Stimulated activated CD8-positive, alpha-beta memory T cell treated with anti-CD3 and anti-CD28 coated beads, Interleukin-2, amount 100 ng/mL, for 48 hours (primary cell): Measurements from ENCODE around the gene SLC26A9.
"Not testable (repeated sequence)": the region's sequence is repeated elsewhere in the genome, so short reads cannot be mapped to it uniquely, and the experiment has no call there.

Source experiments
- DNase-seq, 2 donors: peaks; one replicate each; pipeline ENCODE4 v3.0.0-alpha.2; 2020; ENCODE audit warnings: low read depth in 2 of 2

The SLC26A9 gene

DNA sequence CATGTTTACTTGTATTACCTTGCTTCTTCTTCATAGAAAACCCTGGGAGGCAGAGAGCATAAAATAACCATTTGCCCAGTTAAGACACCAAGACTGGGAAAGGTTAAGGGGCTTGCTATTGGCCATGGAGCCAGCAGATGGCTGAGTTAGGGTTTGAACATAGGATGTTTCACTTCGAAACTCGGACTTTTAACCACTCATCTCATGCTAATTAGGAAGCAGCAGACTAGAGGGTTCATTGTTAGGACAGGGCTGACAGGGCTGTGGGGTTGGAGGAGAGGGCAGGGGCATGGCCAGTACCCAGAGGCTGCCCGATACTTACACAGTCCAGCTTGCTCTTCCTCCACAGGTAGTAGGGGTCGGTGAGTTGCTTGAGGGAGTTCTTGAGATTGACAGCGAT lies 17.0 kb downstream of the SLC26A9 start:
- DNase-seq: no peak

DNA sequence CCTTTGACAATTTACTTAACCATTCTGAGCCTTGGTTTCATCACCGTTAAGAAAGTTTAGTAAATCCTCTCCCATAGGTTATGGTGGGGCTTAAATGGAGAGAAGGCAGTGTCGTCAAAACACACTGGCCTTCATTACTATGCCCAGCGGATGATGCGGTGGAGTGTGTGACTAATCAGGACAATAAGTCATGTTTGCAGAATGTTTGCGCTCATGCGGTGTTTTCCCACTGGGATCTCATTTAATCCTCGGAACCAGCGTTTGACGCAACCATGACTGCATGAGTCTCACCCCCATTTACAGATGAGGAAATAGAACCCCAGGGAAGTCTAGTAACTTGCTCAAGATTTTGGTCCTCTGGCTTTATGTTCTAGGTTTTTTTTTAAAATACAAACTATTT lies 17.5 kb downstream of the SLC26A9 start:
- no peak for DNase-seq

DNA sequence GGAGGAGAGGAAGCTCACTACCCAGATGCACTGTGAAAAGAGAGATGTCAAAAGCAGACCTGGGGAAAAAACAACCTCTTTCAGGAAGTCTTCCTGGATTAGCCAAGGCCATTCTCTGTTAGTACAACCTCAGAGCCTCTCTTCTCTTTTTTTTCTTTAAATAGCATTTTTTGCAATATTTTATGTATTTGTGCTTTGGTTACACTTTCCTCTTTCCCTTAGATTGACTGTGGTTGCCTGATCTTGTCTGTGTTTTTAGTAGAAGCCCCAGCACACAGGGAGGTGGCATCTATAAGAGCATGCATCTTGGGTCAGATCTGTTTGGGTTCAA lies 18.8 kb downstream of the SLC26A9 start:
- DNase-seq: no peak

GRCh38 chr1:205923651-205924459 lies 19.4 kb downstream of the SLC26A9 start:
- DNase-seq: no peak

DNA sequence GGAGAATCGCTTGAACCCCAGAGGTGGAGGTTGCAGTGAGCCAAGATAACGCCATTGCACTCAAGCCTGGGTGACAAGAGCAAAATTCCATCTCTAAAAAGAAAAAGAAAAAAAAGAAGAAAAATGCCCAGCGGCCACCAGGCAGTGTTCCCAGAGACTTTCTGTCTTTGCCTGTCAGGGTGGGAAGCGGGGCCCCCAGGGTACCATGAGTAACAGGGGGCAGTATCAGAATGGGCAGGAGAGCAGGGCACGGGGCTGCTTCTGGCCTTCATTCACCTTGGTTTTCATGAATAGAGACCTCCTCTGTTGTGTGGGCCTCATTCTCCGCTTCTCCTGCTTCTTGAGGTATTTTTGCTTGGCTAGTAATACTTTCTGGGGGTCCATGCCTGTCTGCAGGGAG lies 20.4 kb downstream of the SLC26A9 start:
- no peak for DNase-seq

- DNase-seq: no peak
These were observed 20.9 kb downstream of the SLC26A9 start for GRCh38 chr1:205922314-205922713.

- DNase-seq: no peak
These were observed 21.7 kb downstream of the SLC26A9 start for GRCh38 chr1:205921570-205921909.

DNA sequence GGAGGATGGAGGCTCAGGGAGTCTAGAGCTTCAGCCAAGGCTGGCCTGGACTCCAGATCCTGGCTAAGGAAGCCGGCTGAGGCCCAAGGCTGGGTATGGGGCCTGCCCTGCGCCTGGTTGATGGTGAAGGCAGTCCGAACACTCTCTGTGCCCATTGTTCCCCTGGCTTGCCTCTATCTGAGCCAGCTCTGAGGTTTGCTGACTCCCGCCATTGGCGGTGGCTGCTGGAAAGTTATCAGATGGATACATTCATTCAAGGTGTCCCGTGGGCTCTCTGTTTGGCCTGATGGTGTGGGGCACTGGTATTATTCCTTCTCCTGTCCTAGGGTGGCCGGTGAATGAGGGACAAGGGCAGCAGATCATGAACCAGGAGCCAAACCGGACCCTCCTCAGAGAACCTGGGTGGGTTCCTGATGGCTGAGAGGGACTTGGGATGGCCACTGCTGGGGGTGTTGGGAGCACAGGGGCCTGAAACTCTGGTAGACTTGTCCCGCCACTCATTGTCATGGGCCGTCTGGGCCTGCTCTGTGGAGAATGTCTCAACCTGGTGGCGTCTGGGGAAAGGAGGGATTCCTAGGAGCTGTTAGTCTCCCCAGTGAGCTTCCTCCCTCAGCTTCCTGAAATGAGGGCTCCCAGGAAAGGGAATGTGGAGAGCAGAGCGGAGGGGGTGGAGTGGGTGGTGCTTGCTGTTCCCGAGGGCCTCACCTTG lies 22.2 kb downstream of the SLC26A9 start:
- no peak for DNase-seq

- DNase-seq: no peak
These were observed 23.1 kb downstream of the SLC26A9 start for GRCh38 chr1:205920159-205920558.

DNA sequence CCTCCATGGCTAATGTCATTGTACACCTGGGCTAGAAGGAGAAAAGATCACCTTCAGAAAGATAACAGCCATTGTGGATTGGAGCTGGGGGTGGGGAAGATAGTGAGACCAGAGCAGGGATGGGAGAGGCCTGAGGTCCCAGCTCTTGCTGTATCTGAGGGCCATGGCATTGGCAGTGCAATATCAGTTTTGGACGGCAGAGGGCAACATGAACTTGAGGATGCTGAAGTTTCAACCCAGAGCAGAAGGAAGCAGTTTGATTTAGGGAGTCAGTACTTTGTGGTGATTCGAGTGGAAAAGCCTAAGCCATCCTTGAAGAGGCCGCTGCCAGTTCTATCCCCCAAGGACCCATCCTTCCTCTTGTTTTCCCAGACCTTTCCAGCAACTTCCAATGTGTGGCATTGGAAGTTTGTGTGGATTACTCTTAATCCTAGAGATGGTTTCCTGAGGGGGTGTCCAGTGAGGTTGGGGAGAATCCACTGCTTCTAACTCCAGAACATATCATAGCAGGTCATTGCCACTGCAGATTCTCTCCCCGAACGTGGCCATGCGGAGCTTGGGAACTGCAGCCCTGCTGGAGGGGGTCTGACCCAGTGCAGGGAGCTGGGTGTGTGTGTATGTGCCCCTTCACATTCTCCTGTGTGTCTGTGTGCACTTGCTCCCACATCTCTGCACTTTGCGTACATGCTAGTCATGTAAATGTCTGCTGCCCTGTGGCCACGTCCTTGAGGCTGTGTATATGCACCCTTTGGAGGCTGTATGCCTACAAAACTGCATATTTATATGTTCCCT lies 24.1 kb downstream of the SLC26A9 start:
- DNase-seq: peak; percentile 42 to 56

- DNase-seq: no peak
These were observed 25.6 kb downstream of the SLC26A9 start for GRCh38 chr1:205917466-205918238.

DNA sequence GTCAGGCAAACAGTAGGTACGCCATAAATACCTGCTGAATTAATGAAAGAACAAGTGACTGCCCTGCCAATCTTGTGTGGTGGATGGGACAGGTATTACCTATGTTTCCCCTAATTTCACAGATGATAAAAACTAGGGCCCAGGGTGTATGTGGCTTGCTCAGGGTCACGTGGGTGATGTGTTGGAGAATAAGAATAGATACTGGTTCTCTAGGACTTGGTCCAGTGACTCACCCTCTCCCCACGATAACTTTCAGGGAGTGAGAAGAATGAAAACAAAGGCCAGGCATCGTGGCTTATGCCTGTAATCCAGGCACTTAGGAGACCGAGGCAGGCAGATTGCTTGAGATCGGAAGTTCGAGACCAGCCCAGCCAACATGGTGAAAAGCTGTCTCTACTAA lies 26.7 kb downstream of the SLC26A9 start:
- no peak for DNase-seq

DNA sequence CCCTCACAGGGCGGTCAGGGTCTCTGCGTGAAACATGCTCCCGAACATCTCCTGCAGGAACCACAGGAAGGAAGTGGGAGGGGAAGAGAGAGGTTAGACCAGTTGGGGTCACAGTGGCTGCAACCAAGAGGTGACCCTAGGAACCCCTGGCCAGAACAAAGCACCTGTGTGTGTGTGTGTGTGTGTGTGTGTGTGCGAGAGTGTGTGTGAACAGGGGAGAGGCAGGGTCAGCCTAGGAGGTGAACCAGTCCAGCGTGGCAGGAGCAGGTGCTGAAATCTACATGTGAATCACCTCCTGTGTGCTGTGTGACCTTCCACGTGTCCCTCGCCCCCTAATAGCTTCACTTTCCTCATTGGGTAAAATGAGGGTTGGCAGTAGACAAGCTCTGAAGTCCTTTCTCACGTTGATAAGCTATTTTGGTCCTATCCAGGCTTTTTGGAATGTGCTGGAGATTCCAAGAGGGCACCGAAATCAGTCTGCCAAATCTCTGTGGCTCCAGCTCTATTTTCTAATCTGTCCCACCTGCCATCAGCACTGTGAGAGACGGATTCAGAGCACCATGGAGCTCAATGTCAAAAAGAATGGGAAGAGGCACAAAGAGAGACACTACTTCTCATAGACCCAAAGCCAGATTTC lies 27.8 kb downstream of the SLC26A9 start:
- no peak for DNase-seq

DNA sequence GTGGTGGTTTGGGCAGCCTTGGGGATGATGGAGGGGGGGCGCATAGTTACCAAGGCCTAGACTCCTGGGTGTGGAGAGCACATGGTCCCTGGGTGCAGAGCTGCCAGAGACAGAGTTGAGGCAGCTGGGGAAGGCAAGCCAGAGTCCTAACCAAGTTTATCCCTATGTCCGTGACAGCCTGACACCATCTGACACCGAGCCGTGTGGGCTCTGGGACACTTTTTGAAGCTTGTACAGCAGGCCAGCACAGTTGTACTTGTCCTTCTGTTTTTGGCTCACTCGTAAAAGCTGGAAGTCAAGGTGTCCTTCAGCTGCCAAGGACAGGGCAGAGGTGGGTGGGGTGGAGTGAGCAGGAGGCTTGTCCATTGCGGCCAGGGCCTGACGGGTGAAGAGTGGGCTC lies 28.5 kb downstream of the SLC26A9 start:
- DNase-seq: no peak

GRCh38 chr1:205914155-205914507 lies 29.1 kb downstream of the SLC26A9 start:
- no peak for DNase-seq

- no peak for DNase-seq
These were observed 29.7 kb downstream of the SLC26A9 start for GRCh38 chr1:205913451-205914154.

DNA sequence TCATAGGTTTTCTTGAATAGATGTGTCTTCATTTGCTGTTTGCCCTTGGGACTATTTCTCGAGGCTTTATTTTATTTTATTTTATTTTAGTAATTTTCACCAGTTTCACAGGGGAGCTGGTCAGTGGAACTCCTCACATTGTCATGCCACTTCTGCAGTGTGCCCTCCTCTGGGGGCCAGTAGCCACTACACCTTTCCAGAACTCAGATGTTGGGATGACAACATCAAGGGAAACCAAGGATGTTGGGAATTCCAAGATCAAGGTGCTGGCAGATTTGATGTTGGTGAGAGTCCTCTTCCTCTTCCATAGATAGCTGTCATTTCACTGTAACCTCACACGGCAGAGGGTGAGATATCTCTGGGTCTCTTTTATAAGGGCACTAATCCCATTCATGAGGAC lies 35.5 kb downstream of the SLC26A9 start:
- DNase-seq: no peak

GRCh38 chr1:205905095-205905494 lies 38.2 kb downstream of the SLC26A9 start:
- not testable (repeated sequence) for DNase-seq

GRCh38 chr1:205896351-205896750 lies 46.9 kb downstream of the SLC26A9 start:
- no peak for DNase-seq

DNA sequence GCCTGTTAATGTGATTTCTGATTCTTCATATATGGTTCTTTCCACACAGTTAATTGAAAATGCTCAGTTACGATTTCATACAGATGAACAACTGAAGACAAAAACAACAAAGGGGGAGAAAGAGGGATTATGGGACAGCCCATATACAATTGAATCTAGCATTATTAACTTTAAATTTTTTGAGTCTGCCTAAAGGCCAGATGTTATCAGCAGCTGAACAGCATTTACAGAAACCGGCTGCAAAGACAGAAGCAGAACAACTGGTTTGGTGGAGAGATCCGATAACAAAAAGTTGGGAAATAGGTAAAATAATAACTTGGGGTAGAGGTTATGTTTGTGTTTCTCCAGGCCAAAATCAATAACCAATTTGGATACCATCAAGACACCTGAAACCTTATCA lies 49.1 kb downstream of the SLC26A9 start:
- DNase-seq: not testable (repeated sequence)

GRCh38 chr1:205892175-205892574 lies 51.1 kb downstream of the SLC26A9 start:
- not testable (repeated sequence) for DNase-seq
